WTC11 (cell line): ENCODE measurements around the gene CYP46A1. TPM values are rescaled to one million over a fixed set of nuclear protein-coding genes. Genes with fewer than 3 reads are reported as not detected.

Experiments used
- ATAC-seq: fragments of 200-7000 bp; cut with Tn5 transposase; 2 replicates; pipeline ENCODE4 v1.10.0; 2021; ENCODE audit warnings: mild to moderate bottlenecking, moderate library complexity
- CTCF ChIA-PET: fragments of 300-600 bp; sonication (Branson Sonifier 250); formaldehyde crosslinking; loops from one replicate; lab custom pipeline; 2021; ENCODE audit warnings: antibody characterized with exemption; lab: Charles Lee
- POLR2A ChIA-PET: fragments of 350-600 bp; sonication (Branson Sonifier 250); formaldehyde crosslinking; loops from one replicate; lab custom pipeline; 2021; ENCODE audit warnings: antibody characterized with exemption; lab: Charles Lee
- DNase-seq: peaks from one replicate; pipeline ENCODE4 v3.0.0; 2021; ENCODE audit warnings: low spot score
- H3K27ac Mint-ChIP-seq: 2 replicates; pipeline ENCODE4 v1.8.0; 2021; ENCODE audit warnings: mixed read lengths
- H3K27me3 Mint-ChIP-seq: 2 replicates; pipeline ENCODE4 v1.8.0; 2021; ENCODE audit warnings: low read depth, mild to moderate bottlenecking, moderate library complexity, mixed read lengths
- H3K36me3 Mint-ChIP-seq: 2 replicates; pipeline ENCODE4 v1.8.0; 2021; ENCODE audit warnings: mixed read lengths
- H3K4me1 Mint-ChIP-seq: 2 replicates; pipeline ENCODE4 v1.8.0; 2022; ENCODE audit warnings: mixed read lengths
- H3K4me3 Mint-ChIP-seq: 2 replicates; pipeline ENCODE4 v1.8.0; 2021; ENCODE audit warnings: mild to moderate bottlenecking, moderate library complexity, mixed read lengths
- H3K9me3 Mint-ChIP-seq: 2 replicates; pipeline ENCODE4 v1.8.0; 2021; ENCODE audit warnings: mixed read lengths
- AFF4 ChIP-seq: sonication (generic); formaldehyde crosslinking; IDR thresholded peaks from 2 replicates; pipeline ENCODE4 v1.8.1; 2023; ENCODE audit warnings: mild to moderate bottlenecking, missing genetic modification reagents, borderline replicate concordance
- ARID4B ChIP-seq: sonication (generic); formaldehyde crosslinking; IDR thresholded peaks from 2 replicates; pipeline ENCODE4 v1.8.0; 2023; ENCODE audit warnings: missing genetic modification reagents, mild to moderate bottlenecking, borderline replicate concordance
- CREM ChIP-seq: sonication (generic); formaldehyde crosslinking; IDR thresholded peaks from 2 replicates; pipeline ENCODE4 v1.8.1; 2022; ENCODE audit warnings: mild to moderate bottlenecking, missing genetic modification reagents, moderate library complexity
- CTCF ChIP-seq: fragments of 200-600 bp; IDR thresholded peaks from 2 replicates; pipeline ENCODE4 v1.8.0; 2022; ENCODE audit warnings: antibody characterized with exemption
- FOXJ3 ChIP-seq: sonication (generic); formaldehyde crosslinking; IDR thresholded peaks from 2 replicates; pipeline ENCODE4 v1.9.0; 2021; ENCODE audit warnings: missing genetic modification reagents, mild to moderate bottlenecking, borderline replicate concordance
- FOXK1 ChIP-seq: sonication (generic); formaldehyde crosslinking; IDR thresholded peaks from 2 replicates; pipeline ENCODE4 v1.8.0; 2022; ENCODE audit warnings: mild to moderate bottlenecking, moderate library complexity, missing genetic modification reagents
- GTF2I ChIP-seq: fragments of 250-450 bp; sonication (Bioruptor Pico); conservative IDR thresholded peaks from 2 replicates; pipeline ENCODE4 v1.4.0; 2021; ENCODE audit warnings: mild to moderate bottlenecking
- MLX ChIP-seq: sonication (generic); formaldehyde crosslinking; IDR thresholded peaks from 2 replicates; pipeline ENCODE4 v1.8.1; 2023; ENCODE audit warnings: mild to moderate bottlenecking, missing genetic modification reagents, moderate library complexity
- NR1H2 ChIP-seq: sonication (generic); formaldehyde crosslinking; IDR thresholded peaks from 2 replicates; pipeline ENCODE4 v1.9.0; 2021; ENCODE audit warnings: mild to moderate bottlenecking, moderate library complexity, missing genetic modification reagents
- RORB ChIP-seq: fragments of 250-450 bp; sonication (Bioruptor Pico); IDR thresholded peaks from 2 replicates; pipeline ENCODE4 v1.9.0; 2021; ENCODE audit warnings: mild to moderate bottlenecking
- SP1 ChIP-seq: sonication (generic); formaldehyde crosslinking; conservative IDR thresholded peaks from 2 replicates; pipeline ENCODE4 v1.8.1; 2022; ENCODE audit warnings: missing genetic modification reagents
- total RNA-seq: library from RNA; stranded (reverse); gene quantifications from 3 replicates; pipeline ENCODE4 v1.2.3, GENCODE V29; 2021
- TF ChIP-seq, protein P1 (sequence below): sonication (generic); formaldehyde crosslinking; IDR thresholded peaks from 2 replicates; pipeline ENCODE4 v1.8.1; 2022; ENCODE audit warnings: low read depth, missing genetic modification reagents, borderline replicate concordance
- TF ChIP-seq, protein P2 (sequence below): sonication (generic); formaldehyde crosslinking; IDR thresholded peaks from 2 replicates; pipeline ENCODE4 v1.8.1; 2022; ENCODE audit warnings: mild to moderate bottlenecking, moderate library complexity, missing genetic modification reagents
- TF ChIP-seq, protein P3 (sequence below): fragments of 250-450 bp; sonication (Bioruptor Pico); IDR thresholded peaks from 2 replicates; pipeline ENCODE4 v1.9.0; 2021; ENCODE audit warnings: mild to moderate bottlenecking
- TF ChIP-seq, protein P4 (sequence below): sonication (generic); formaldehyde crosslinking; IDR thresholded peaks from 2 replicates; pipeline ENCODE4 v1.8.1; 2023; ENCODE audit warnings: mild to moderate bottlenecking, moderate library complexity, missing genetic modification reagents

The CYP46A1 gene
- total RNA-seq, 1 experiment from 2014 or later = 0.77 TPM

GRCh38 chr14:99682809-99683618 lies 1.1 kb upstream of the CYP46A1 start:
- ChIA-PET CTCF (interaction anchor here (0.6 to 1.4 kb wide), 8 partner anchors 12 to 321 kb away, joined by 3 to 9 read pairs (median 4); no protein-coding TSS in a partner anchor), POLR2A (no interaction called here)
- Mint-ChIP-seq H3K27ac (no peak overlapping the region; the same call in 1 of the 2 replicates), H3K27me3 (peaks cover 7% of the 10 kb centered on the region), H3K4me3 (peak overlapping the region; percentile 79), H3K36me3 (peaks cover 6% of the 10 kb centered on the region), H3K9me3 (peaks cover 16% of the 10 kb centered on the region), H3K4me1 (peaks cover 18% of the 10 kb centered on the region)
- ATAC-seq (peak; percentile 27), DNase-seq (peak; percentile 92)
- TF ChIP-seq, protein P1, sequence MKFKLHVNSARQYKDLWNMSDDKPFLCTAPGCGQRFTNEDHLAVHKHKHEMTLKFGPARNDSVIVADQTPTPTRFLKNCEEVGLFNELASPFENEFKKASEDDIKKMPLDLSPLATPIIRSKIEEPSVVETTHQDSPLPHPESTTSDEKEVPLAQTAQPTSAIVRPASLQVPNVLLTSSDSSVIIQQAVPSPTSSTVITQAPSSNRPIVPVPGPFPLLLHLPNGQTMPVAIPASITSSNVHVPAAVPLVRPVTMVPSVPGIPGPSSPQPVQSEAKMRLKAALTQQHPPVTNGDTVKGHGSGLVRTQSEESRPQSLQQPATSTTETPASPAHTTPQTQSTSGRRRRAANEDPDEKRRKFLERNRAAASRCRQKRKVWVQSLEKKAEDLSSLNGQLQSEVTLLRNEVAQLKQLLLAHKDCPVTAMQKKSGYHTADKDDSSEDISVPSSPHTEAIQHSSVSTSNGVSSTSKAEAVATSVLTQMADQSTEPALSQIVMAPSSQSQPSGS (CRISPR knock-in tag) = no peak
- TF ChIP-seq NR1H2 (CRISPR knock-in tag) = no peak
- 0 out of 2 replicates have a peak, but pooled peaks have one; percentile 12 for TF ChIP-seq AFF4 (CRISPR knock-in tag)
- no peak for TF ChIP-seq ARID4B
- peak; percentile 59 for TF ChIP-seq SP1 (CRISPR knock-in tag)
- no peak for TF ChIP-seq GTF2I (CRISPR knock-in tag)
- peak; percentile 26; the same call in 1 of the 2 replicates for TF ChIP-seq CREM (CRISPR knock-in tag)
- TF ChIP-seq FOXJ3 (CRISPR knock-in tag) = no peak
- TF ChIP-seq RORB (CRISPR knock-in tag) = no peak
- peak; percentile 92 for TF ChIP-seq CTCF
- TF ChIP-seq, protein P2, sequence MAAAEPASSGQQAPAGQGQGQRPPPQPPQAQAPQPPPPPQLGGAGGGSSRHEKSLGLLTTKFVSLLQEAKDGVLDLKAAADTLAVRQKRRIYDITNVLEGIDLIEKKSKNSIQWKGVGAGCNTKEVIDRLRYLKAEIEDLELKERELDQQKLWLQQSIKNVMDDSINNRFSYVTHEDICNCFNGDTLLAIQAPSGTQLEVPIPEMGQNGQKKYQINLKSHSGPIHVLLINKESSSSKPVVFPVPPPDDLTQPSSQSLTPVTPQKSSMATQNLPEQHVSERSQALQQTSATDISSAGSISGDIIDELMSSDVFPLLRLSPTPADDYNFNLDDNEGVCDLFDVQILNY = 0 out of 2 replicates have a peak, but pooled peaks have one; percentile 35
- TF ChIP-seq FOXK1 = peak; percentile 32; the same call in 1 of the 2 replicates
- peak; percentile 78; the same call in 1 of the 2 replicates for TF ChIP-seq MLX (CRISPR knock-in tag)
- TF ChIP-seq, protein P3, sequence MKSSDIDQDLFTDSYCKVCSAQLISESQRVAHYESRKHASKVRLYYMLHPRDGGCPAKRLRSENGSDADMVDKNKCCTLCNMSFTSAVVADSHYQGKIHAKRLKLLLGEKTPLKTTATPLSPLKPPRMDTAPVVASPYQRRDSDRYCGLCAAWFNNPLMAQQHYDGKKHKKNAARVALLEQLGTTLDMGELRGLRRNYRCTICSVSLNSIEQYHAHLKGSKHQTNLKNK (CRISPR knock-in tag) = no peak
- TF ChIP-seq, protein P4, sequence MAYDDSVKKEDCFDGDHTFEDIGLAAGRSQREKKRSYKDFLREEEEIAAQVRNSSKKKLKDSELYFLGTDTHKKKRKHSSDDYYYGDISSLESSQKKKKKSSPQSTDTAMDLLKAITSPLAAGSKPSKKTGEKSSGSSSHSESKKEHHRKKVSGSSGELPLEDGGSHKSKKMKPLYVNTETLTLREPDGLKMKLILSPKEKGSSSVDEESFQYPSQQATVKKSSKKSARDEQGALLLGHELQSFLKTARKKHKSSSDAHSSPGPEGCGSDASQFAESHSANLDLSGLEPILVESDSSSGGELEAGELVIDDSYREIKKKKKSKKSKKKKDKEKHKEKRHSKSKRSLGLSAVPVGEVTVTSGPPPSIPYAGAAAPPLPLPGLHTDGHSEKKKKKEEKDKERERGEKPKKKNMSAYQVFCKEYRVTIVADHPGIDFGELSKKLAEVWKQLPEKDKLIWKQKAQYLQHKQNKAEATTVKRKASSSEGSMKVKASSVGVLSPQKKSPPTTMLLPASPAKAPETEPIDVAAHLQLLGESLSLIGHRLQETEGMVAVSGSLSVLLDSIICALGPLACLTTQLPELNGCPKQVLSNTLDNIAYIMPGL = peak; percentile 83
